Right lobe of liver (tissue), 4 donors: Measurements from ENCODE around the gene CCDC6.

ENCODE experiments used
- CTCF ChIP-seq, 4 donors: fragments of 200-600 bp in 3 of 4; fragments of 450-650 bp in 1 of 4; IDR thresholded peaks; one replicate each; pipeline versions ENCODE4 v1.5.1 to v1.8.0; 2016 to 2022; ENCODE audit warnings: antibody characterized with exemption in 4 of 4, mild to moderate bottlenecking in 2 of 4
- POLR2A ChIP-seq: fragments of 450-650 bp; IDR thresholded peaks from one replicate; pipeline ENCODE4 v1.6.1; 2017; ENCODE audit warnings: antibody characterized with exemption, mild to moderate bottlenecking
- donor health status: DM: no; HTN: no; CAD: no.
- donor health status: DM: no; HTN: no; CAD: no.
- donor health status: DM: no; HTN: yes; CAD: no.

- TF ChIP-seq CTCF (IDR thresholded peaks at IDR 0.05): no peak
- no peak for TF ChIP-seq POLR2A
These were observed 24.7 kb downstream of the CCDC6 start for GRCh38 chr10:59881640-59882039.
